SU-DHL-6 (cell line): ENCODE results near the gene GOLGA8T.
"Not testable (repeated sequence)": the region's sequence is repeated elsewhere in the genome, so short reads cannot be mapped to it uniquely, and the experiment has no call there.

Experiments used
- EZH2phosphoT487 ChIP-seq: fragments of 200-600 bp; sonication (generic), shearing (Covaris generic); conservative IDR thresholded peaks from 2 replicates; pipeline ENCODE4 v1.6.1; 2018; ENCODE audit warnings: mild to moderate bottlenecking, antibody characterized with exemption, low read length, moderate library complexity, mixed read lengths
- TF ChIP-seq, protein P1 (sequence below): fragments of 200-600 bp; sonication (generic); IDR thresholded peaks from one replicate; pipeline ENCODE4 v1.5.1; 2017; ENCODE audit warnings: antibody characterized with exemption, mild to moderate bottlenecking, low read length, moderate library complexity; ENCODE audit not compliant: insufficient read depth, poor library complexity, severe bottlenecking

GRCh38 chr15:30191143-30191542, 56.3 kb downstream of the GOLGA8T start:
- TF ChIP-seq, protein P1, sequence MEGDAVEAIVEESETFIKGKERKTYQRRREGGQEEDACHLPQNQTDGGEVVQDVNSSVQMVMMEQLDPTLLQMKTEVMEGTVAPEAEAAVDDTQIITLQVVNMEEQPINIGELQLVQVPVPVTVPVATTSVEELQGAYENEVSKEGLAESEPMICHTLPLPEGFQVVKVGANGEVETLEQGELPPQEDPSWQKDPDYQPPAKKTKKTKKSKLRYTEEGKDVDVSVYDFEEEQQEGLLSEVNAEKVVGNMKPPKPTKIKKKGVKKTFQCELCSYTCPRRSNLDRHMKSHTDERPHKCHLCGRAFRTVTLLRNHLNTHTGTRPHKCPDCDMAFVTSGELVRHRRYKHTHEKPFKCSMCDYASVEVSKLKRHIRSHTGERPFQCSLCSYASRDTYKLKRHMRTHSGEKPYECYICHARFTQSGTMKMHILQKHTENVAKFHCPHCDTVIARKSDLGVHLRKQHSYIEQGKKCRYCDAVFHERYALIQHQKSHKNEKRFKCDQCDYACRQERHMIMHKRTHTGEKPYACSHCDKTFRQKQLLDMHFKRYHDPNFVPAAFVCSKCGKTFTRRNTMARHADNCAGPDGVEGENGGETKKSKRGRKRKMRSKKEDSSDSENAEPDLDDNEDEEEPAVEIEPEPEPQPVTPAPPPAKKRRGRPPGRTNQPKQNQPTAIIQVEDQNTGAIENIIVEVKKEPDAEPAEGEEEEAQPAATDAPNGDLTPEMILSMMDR: not testable (repeated sequence)
- not testable (repeated sequence) for TF ChIP-seq EZH2phosphoT487
